ENCODE measurements around the gene ELMO1.

- TF ChIP-seq CTCF (IDR thresholded peaks at IDR 0.05) (no peak), POLR2A (IDR thresholded peaks at IDR 0.05) (no peak)
These were observed 261.9 kb downstream of the ELMO1 start for GRCh38 chr7:37186753-37187152.

Data from heart left ventricle (tissue), 13 donors.